Measurements from ENCODE around the gene CEBPA.

The CEBPA gene

GRCh38 chr19:33270769-33271168 lies 31.6 kb downstream of the CEBPA start:
- no peak for DNase-seq

- no peak for DNase-seq
These were observed 33.3 kb downstream of the CEBPA start for GRCh38 chr19:33269016-33269415.

GRCh38 chr19:33268162-33268991 lies 34.0 kb downstream of the CEBPA start:
- DNase-seq: no peak

GRCh38 chr19:33267706-33268105 lies 34.6 kb downstream of the CEBPA start:
- no peak for DNase-seq

GRCh38 chr19:33266974-33267484 lies 35.3 kb downstream of the CEBPA start:
- DNase-seq: no peak

- DNase-seq: peak; percentile 34
These were observed 37.4 kb downstream of the CEBPA start for GRCh38 chr19:33264881-33265445.

- no peak for DNase-seq
These were observed 38.9 kb downstream of the CEBPA start for GRCh38 chr19:33263325-33264023.

- DNase-seq: no peak
These were observed 40.7 kb downstream of the CEBPA start for GRCh38 chr19:33261511-33262189.

- DNase-seq: no peak
These were observed 41.5 kb downstream of the CEBPA start for GRCh38 chr19:33260628-33261418.

GRCh38 chr19:33259539-33259938 lies 42.8 kb downstream of the CEBPA start:
- DNase-seq: no peak

GRCh38 chr19:33257828-33258227 lies 44.5 kb downstream of the CEBPA start:
- DNase-seq: no peak

- no peak for DNase-seq
These were observed 46.1 kb downstream of the CEBPA start for GRCh38 chr19:33256261-33256660.

GRCh38 chr19:33255781-33256180 lies 46.6 kb downstream of the CEBPA start:
- DNase-seq: no peak

- DNase-seq: no peak
These were observed 48.0 kb downstream of the CEBPA start for GRCh38 chr19:33254245-33254824.

- DNase-seq: no peak
These were observed 49.4 kb downstream of the CEBPA start for GRCh38 chr19:33252971-33253370.

- DNase-seq: no peak
These were observed 49.8 kb downstream of the CEBPA start for GRCh38 chr19:33252418-33252962.

- DNase-seq: no peak
These were observed 50.7 kb downstream of the CEBPA start for GRCh38 chr19:33251526-33252090.

- DNase-seq: no peak
These were observed 51.3 kb downstream of the CEBPA start for GRCh38 chr19:33251076-33251475.

GRCh38 chr19:33250500-33250899 lies 51.8 kb downstream of the CEBPA start:
- DNase-seq: no peak
